GM18499 (cell line): Measurements from ENCODE around the gene PHYKPL.
A peak's percentile ranks its signal among the peaks of the same experiment; 100 is the strongest.

Source experiments
- ATAC-seq: cut with Tn5 transposase; IDR thresholded peaks from one replicate; pipeline ENCODE4 v1.9.1; 2021; ENCODE audit warnings: moderate number of reproducible peaks; ENCODE audit not compliant: insufficient read depth, unreplicated experiment

PHYKPL gene

GRCh38 chr5:178196281-178196812 lies 36.3 kb downstream of the PHYKPL start:
- ATAC-seq: no peak

GRCh38 chr5:178194026-178194425 lies 38.6 kb downstream of the PHYKPL start:
- no peak for ATAC-seq

GRCh38 chr5:178193251-178193809 lies 39.3 kb downstream of the PHYKPL start:
- ATAC-seq: no peak

DNA sequence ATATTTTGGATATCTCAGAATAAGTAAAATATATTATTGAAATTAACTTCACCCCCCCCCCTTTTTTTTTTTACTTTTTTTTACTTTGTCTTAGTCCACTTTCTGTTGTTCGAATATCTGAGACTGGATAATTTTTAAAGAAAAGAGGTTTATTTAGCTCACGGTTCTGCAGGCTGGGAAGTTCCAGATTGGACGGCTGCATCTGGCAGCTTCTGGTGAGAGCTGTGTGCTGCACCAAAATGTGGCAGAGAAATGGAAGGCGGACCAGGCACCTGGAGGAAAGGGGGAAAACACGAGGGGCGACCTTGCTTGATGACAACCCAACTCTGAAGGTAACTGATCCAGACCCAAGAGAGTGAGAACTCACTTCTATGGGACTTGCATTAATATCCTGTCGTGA lies 39.8 kb downstream of the PHYKPL start:
- ATAC-seq: no peak

GRCh38 chr5:178192244-178192643 lies 40.4 kb downstream of the PHYKPL start:
- no peak for ATAC-seq

GRCh38 chr5:178191661-178192060 lies 40.9 kb downstream of the PHYKPL start:
- no peak for ATAC-seq

DNA sequence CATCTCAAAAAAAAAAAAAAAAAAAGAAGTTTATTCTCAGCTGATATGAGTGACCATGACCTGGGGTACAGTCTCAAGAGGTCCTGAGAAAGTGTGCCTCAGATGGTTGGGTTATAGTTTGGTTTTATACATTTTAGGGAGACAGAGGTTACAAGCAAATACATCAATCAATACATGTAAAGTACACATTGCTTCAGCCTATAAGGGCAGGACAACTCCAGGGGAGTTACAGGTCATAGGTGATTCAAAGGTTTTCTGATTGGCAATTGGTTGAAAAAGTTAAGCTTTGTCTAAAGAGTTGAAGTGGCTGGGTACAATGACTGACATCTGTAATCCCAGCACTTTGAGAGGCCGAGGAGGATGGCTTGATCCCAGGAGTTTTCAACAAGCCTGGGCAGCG lies 43.2 kb downstream of the PHYKPL start:
- ATAC-seq: no peak

GRCh38 chr5:178187014-178187413 lies 45.6 kb downstream of the PHYKPL start, which contains the start of gene GMCL2:
TSS of gene GMCL2 (minus strand) at chr5:178187371. CDS start at chr5:178187299, 72 bp downstream.
- no peak for ATAC-seq

DNA sequence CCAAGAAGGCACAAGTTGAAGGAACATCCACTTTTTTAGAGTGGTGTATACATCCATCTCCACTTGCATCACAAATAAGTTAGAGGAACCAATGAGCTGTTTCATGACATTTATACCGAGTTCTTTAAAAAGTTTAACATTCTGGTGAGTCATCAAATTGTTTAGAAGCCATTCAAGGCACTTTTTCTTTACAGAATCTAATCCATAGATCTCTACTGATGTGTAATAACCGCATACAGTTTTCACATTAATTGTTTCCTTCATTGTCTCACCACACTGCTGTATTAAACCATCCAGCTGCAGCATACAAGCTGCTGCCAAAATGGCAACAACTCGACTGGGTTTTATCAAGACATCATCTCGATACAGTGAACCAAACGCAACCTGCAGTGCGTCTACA lies 46.2 kb downstream of the PHYKPL start:
- no peak for ATAC-seq

- ATAC-seq: no peak
These were observed 50.3 kb downstream of the PHYKPL start for GRCh38 chr5:178182158-178182876.

DNA sequence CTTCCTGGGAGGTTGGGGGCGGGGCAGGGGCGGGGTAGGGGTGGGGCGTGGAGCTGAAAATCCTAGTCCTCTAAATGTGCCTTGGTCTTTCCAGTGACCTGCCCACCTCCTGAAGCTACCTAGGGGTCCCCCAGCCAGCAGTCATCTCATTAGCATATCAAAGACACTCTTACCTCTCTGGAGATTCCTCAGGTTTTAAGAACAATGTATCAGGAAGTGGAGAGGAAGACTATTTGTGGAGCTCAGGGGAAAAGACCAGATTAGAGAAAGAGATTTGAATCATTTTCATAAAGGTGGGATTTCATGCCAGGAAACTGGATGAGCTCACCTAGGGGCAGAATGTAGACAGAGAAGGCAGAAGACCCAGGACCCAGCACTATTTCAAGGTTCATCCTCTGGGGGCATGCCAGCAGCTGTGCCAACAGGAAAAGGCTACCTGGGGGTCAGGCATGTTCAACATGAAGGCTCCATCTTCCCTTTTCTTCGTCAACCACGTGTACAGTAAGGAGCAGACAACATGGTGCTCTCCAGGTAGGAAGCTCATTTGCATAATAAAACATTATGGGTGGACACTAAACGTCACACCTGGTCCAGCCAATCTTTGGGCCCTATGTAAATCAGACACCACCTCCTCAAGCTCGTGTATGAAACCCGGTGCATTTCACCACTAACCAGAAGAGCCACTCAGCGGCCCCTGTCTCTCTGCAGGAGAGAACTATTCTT lies 52.3 kb downstream of the PHYKPL start:
- ATAC-seq: no peak

DNA sequence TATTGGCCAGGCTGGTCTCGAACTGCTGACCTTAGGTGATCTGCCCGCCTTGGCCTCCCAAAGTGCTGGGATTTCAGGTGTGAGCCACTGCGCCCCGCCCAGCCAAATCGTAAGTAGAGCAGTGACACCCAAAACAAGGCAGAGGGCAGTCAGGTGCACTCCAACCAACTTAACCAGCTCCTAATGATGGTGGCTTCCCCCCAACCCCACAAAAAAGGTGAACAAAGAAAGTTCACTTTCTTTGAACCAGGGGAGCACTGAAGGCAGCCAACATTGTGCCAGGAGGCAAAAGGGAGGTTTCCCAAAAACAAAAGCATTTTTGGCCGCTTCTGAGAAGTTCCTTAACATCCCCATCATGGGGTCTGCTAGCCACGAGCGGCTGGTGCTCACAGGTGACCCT lies 55.0 kb downstream of the PHYKPL start:
- no peak for ATAC-seq

GRCh38 chr5:178176791-178177190 lies 55.8 kb downstream of the PHYKPL start:
- ATAC-seq: no peak

DNA sequence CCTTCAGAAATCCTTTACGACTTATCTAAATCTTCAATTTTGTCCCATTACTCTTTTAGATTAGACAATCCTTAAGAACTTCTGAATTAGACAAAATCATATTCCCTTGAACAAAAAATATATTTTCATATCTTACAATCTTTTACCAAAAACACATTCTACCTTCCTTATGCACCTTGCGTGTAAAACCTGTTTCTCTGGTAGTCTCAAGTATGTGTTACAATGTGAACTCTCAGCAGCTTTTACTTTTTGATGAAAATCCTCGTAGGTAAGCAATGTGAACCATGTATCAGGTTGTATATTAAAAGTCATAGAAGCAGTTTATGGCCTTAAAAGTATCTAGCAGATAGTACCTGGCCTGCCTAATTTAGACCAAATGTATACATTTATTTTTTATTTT lies 58.1 kb downstream of the PHYKPL start:
- no peak for ATAC-seq

DNA sequence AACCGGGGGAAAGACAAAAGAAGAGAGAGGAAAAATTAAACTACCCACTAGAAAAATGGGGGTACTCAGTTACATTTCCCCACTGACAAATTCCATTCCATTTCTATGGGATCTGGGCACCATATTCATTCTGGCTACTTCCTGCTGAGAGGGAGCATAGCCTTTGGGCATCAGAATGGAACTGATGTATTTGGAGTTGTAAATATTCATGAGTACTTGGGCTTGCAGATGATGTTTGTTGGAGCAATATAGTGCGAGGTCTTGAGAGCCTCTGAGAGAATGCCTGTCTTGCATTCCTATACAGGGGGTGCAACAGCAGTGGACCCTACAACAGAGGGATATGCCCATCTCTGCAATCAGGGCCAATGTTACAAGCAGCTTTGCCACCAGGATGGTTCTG lies 62.1 kb downstream of the PHYKPL start:
- ATAC-seq: no peak

GRCh38 chr5:178165581-178165980 lies 67.0 kb downstream of the PHYKPL start:
- ATAC-seq: no peak

DNA sequence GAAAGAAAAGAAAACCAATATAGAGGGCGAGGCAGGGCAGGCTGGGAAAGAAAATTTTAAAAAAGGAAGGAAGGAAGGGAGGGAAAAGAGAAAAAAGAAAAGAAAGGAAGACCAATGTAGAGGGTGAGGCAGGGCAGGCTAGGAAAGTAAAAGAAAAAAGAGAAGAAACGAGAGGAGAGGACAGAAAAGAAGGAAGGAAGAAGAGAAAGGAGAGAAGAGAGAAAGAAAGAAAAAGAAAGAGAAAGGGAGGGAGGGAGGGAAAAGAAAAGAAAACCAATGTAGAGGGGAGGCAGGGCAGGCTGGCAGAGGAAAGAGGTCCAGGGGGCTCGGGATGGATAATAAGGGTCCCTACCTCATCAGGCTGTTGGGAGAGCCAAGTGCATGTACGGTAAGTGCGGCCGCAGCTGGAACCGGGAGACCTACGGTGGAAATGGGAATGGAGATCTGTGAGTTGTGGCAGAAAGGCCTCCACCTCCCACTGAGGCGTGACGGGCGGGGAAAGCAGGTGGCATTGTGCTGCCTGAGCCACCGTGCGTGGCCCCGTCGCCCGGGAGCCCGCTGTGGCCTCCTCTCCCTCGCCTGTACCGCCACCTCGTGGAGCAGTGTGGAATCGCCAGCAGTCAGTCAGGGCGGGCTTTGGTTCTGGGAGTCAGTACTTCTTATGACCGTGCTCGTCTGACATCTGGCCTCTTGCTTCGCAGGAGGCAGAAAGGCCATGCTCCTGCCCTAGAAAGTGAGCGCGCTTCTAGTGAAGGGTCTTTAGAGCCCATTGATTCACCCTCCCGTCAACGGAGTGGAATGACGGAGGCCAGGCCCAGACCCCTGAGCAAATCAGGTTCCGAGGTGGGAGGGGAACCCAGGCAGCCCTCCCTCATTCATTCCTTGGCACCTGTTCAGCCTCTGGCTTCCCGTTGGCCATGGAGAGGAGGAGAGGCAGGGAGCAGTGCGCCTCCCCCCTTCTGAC lies 68.5 kb downstream of the PHYKPL start:
- peak; percentile 80 for ATAC-seq

DNA sequence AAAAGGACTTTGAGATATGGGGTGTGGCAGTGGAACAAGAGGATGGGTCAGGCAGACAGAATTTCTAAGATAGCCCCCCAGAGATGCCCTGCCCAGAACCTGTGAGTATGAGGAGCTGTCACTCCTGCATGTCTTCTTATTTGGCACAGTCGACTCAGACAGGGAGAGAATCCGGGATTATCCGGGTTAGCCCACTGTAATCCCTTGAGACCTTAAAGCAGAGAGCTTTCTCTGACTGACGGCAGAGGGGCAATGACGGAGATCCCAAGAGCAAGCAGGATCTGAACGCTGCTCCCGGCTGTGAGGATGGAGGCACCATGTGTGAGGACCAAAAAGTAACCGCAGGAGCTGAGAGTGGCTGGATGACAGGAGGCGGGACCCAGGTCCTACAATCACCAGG lies 70.1 kb downstream of the PHYKPL start:
- ATAC-seq: no peak

GRCh38 chr5:178160176-178160575 lies 72.4 kb downstream of the PHYKPL start:
- ATAC-seq: no peak
